Esophagus muscularis mucosa (tissue), 3 donors: ENCODE measurements around the gene INCA1.
A peak's percentile ranks its signal among the peaks of the same experiment; 100 is the strongest.

Source experiments
- CTCF ChIP-seq, 3 experiments: fragments of 200-600 bp in 2 of 3; fragments of 450-650 bp in 1 of 3; sonication (generic) in 2 of 3; IDR thresholded peaks; one replicate each; pipeline ENCODE4 v1.5.1; 2017 to 2019; ENCODE audit warnings: antibody characterized with exemption in 3 of 3, mild to moderate bottlenecking in 2 of 3, moderate library complexity in 1 of 3
- POLR2A ChIP-seq: fragments of 450-650 bp; IDR thresholded peaks from one replicate; pipeline ENCODE4 v1.6.1; 2017; ENCODE audit warnings: antibody characterized with exemption, moderate library complexity, mild to moderate bottlenecking, low read depth

DNA sequence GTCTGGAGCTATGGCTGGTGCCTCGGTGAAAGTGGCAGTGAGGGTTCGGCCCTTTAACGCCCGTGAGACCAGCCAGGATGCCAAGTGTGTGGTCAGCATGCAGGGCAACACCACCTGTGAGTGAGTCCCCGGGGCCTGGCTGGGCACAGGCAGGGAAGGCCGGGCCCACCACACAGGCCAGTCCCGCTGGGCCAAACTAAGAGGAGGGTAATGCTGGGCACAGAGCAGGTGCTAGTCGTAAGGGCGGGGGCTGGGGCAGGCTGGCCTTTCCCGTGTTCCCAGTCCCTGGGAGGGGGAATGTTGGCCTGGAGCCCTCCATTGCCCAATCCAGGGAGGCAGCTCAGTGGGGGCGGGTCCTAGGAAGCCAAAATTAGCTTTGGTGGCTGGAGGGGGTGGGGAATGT, 2.9 kb upstream of the INCA1 start:
- TF ChIP-seq CTCF (IDR thresholded peaks at IDR 0.05) (no peak), POLR2A (peak; percentile 67)
